NOMO-1 treated with dmso at 0.1 percent for 144 hours (cell line): ENCODE measurements around the gene DNAJA4.

ENCODE experiments used
- DNase-seq: peaks from one replicate; lab custom pipeline; 2025; ENCODE audit not compliant: unreplicated experiment; lab: John Stamatoyannopoulos, UW

DNAJA4 gene

DNA sequence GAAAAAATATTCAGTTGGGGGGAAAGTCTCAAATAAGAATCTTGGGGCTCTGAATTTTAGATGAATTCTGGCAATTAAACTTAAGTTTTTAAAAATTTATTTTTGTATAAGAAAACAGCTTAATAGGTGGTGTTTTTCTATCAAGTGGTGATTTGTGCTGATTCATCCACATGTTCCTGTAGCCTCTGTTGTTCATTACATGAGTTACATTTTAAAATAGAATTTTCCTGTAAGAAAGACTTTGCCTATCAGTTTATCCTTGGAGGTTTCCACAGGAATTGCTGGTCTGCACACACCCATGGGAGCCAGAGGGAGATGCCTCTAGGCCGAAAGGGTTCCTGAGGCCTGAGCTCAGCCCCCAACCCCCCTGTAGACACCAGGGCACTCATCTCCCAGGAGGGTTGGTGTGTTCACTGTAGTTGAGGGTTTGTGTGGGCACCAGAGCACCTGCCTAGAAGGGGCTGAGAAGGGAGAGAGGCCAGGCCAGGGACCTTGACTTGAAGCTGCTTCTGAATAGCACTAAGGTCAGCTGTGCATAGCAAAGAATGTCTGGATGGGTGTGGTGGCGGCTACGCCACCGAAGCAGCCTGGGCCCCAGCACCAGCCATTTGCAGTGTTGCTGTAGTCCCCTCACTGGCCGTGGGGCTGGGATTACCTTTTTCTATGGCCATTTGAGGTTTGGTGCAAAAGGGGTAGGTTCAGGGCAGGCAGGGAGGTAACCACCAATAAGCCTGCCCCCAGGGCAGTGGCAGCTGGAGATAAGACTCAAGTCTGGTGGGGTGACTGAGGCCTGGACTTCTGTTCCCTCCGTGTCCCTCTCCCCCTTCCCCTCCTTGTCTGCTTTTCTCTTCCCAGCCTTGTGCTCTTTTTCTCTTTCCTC is 11.9 kb downstream of the DNAJA4 start:
- no peak for DNase-seq

DNA sequence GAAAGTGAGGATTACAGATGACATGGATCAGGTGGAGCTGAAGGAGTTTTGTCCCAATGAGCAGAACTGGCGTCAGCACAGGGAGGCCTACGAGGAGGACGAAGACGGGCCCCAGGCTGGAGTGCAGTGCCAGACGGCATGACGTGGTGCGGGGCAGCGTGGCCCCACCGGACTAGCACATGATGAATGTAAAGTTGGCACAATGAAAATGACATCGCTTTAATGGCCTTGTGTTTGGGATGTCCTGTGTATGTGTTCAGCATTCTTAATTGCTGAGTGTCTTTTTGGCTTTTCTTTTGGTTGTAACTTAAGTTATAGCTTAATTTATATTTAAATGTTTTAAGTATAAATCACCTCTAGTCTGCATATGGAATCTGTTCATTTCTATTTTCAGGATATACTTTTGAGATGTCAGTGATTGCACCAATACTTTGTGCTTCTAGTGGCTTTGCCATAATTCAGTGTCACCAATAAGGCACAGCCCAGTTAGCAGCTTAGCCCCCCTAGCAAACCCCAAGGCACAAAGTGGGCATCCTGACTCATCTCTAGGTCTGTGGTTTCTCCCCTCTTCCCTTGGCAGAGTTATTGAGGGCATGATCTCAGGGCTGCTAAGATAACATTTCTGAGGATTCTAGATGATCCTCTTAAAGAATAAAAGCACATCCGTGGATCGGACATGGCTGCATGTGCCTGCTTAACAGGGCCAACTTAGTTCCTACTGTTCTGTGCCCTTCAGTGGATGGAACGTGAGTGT is 16.1 kb downstream of the DNAJA4 start:
- DNase-seq, result no peak

DNA sequence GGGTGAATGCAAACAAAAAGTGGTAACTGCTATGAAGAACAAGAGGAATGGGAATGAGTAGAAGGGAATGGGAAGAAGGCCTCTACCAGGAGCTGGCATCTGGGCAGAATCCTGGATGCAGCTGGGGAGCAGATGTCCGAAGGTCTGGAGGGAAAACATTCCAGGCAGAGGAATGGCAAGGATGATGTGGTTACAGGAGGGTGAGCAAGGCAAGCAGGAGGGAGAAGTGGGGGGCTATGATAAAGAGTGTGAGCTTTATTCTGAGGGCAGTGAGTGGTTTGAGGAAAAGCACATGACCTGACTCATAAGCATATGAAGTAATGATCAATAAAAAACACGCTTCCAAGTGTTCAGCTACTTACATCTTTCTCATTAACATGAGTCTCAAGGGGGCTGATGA is 18.0 kb downstream of the DNAJA4 start:
- DNase-seq, result no peak

DNA sequence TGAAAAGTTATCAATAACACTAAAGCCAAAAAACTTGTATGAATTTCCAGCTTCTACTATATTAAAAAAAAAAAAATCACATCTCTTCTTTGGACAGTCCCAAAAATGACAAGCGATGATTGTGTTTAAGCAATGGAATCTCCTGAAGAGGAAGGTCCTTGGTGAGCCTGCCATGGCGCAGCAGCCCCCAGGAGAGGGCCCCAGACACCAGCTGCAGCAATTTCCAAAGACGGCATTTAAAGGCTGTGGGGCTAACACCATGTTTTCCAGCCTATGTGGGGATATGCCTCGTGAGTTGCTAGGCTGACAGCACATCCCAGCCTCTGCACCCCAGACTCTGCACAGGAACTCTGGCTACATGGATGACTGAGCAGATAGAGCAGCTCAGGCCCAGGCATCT is 20.4 kb downstream of the DNAJA4 start:
- DNase-seq, result no peak

DNA sequence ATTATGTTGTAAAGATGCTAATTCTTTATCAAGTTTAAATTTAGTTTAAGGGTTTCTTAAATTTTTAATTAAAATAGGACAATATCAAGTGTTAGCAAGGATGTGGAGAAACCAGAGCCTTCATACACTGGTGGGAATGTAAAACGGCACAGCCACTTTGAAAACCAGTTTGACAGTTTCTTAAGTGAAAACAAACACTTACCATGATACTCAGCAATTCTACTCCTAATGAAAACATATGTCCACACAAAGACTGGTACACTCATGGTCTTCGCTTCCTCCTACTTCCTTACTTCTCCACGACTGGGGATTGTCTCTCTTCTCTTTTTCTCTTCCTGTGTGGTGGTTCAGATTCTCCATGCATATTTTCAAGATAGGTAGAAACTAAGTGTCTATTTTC is 25.9 kb downstream of the DNAJA4 start:
- DNase-seq, result no peak

DNA sequence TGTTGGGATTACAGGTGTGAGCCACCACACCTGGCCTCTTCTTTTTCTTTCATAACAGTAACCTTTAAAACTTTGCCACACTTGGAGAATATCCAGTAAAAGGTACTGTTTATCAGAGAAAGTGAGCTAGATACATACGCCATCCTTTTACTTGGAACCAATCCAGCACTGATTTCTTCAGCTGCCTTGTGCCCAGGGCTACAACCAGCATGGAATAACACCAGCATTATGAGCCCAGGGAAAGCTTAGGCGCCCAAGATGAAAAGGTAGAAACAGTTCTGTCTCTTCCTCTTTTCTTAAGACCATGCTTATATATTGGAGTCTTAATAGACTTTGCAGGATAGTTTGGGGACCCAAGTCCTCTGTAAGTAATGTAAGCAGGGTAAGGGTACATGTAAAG is 26.7 kb downstream of the DNAJA4 start:
- no peak for DNase-seq

DNA sequence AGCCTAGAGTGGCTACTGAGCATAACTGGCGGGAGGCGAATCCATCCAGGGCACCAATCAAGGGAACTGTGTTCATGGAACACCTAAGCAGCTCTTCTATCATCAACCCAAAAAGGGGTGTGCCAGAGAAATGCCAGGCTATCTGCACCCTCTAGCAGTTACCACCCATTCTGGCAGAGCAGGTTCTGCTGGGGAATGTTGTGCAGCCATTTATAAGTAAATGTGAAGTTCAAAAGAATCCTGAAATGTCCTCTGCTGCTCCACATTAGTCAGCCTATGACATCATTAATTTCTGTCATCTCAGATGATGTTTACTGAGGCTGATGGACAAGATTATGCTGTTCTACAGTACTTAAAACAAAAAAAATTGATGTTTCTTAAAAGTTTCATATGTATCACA is 27.3 kb downstream of the DNAJA4 start:
- DNase-seq, result no peak

DNA sequence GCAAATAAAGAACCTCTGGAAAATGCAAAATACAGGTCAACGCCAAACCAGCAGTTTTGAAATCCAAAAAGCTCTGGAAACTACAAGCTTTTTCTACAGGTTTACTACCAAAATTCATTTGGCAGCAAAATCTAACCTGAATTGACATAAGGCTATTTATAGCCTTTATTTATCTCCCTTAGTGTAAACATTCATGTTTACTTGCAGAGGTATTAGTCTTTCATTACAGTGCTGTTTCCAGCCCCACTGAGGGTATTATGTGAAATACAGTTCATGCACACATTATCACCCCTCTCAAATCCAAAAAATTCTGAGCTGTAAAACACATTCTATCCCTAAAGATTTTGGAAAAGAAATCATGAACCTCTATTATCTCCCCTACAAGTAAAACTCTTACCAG is 27.9 kb downstream of the DNAJA4 start:
- no peak for DNase-seq

DNA sequence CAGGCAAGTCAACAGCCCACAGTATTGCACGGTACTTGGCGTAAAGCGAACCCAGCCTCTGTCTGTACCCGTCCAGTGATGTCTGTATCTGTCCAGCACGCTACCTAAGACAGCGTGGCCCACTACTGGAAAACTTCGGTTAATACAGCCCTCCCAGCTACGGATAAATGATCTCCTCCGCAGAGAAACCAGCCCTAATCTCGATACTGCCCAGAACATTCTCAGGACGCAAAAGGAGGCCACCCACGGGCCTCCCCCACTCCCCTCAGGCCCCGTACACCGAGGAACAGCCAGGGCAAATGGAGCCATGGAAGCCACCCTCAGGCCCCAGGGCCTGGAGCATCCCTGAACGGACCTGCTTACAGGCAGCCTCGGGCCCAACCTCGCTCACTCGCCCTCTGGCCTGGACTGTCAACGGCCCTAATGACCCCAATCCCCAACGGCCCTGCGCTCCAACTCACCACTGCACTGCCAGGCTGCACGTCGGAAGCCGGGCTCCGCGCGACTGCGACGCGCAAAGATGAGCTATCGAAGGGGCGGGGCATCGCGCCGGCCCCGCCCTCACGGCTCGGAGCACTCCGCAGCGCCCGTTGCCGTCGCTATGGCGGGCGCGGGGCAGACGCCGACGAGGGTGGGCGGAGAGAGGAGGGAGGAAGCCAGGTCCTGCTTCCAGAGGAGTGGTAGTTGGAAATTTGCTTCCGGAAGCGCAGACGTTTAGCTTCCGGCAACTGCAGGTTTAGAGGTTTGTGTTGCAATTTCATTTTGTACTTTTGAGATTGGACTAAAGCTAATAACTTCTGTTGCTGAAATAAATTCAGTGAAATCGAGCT is 35.0 kb downstream of the DNAJA4 start, which contains the start of gene SKIC8:
Gene SKIC8, minus strand, starts transcription at position 509 of the 830 bp plus-strand sequence. CDS start 3,923 bp downstream, outside the sequence.
- peak; percentile 97 for DNase-seq

DNA sequence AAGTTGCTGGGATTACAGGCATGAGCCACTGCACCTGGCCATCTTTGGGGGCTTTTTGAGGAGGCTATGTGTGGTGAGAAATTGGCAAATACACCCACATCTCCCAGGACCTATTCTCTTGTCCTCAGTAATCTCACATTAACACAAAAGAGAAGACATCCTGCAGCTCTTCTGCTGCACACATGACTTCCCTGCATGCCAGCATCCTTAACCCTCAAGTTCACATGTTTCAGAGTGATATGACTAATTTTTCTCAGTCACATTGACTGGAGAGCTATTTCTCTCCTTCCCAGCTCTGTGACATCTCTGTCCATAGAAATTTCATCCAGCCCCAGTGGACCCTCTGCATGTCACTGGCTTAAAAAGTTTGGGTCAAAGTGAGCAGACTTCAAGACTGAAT is 37.0 kb downstream of the DNAJA4 start:
- DNase-seq, result no peak

DNA sequence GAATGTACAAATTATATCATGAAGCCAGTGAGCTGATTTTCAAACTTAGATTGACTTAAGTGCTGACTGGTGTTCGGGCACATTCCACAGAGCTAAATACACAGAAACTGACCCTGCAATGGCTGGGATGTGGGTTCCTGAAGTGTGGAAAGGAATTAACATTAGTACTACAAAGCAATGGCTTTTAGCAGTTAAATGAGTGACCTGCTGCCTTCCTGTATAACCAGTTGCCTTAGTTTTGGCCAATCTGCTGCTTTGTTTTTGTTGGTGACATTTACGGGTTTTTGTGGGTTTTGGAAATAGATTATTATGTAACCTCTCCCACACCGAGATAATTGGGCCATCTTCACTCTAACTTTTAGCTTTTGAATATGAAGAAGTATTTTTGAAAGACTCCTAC is 37.5 kb downstream of the DNAJA4 start:
- DNase-seq, result peak; percentile 76

DNA sequence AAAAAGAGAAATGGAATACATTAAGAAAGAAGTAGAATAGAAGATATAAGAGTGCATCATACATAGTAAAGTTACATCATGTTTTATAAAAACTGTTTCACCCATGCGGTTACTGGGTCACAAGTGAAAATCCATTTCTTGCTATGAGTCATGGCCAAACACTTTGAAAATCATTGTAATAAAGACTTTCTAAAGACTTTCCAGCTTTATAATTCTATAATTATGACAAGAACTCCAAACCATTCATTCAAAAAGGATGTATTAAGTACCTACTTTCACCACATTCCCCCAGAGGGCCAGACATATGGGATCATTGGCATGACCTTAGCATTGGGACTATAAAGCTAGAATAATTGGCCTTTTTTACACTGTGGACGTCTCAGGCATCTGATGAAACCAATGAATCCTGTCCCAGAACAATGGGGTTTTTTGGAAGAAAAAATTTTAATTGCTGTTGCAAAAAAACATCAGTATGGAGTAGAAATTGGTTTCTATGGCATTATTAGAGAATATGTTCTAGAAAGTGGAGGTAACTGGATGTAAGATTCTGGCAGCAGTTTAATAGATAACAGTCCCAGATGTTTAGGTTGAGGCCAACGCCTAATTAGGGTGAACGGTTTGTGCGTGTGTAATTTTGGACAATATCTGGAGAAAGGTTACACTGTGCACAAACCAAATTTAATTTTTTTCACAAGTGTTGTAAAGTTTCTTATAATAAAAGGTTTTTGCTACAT is 38.4 kb downstream of the DNAJA4 start:
- DNase-seq, result no peak

DNA sequence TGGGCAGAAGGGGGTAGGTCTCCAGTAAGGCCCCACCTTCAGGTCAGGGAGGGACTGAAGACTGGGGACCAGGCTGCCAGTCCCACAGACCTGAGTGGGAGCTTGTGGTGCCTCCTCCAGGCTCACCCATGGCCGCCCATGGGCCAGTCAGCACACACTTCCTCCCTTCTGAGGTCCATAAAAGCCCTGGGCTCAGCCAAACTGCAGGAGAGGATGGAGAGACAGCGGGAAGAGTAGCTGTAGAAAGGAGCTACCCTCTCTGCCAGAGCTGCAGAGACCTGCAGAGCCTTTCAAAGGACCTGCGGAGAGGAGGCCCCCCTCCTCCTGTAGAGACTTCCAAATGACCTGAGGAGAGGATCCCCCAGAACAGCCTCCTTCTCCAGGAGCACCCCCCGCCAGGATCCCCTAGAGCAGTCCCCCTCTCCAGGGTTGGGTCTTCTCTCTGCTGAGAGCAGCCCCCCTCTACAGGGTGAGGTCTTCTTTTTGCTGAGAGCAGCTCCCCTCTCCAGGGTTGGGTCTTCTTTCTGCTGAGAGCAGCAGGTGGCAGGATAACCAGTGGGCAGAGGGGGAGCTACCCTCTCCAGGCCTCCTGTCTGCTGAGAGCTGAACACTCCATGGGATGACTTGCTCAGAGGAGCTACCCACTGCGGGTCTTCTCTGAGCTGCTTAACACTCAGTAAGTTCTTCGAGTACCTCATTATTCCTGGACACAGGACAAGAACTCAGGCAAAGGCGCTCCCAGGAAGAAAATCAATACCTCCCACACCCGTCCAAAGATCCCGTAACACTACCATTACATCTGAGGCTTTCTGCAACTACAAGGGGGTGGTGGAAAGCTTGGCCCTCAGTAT is 40.1 kb downstream of the DNAJA4 start:
- no peak for DNase-seq

DNA sequence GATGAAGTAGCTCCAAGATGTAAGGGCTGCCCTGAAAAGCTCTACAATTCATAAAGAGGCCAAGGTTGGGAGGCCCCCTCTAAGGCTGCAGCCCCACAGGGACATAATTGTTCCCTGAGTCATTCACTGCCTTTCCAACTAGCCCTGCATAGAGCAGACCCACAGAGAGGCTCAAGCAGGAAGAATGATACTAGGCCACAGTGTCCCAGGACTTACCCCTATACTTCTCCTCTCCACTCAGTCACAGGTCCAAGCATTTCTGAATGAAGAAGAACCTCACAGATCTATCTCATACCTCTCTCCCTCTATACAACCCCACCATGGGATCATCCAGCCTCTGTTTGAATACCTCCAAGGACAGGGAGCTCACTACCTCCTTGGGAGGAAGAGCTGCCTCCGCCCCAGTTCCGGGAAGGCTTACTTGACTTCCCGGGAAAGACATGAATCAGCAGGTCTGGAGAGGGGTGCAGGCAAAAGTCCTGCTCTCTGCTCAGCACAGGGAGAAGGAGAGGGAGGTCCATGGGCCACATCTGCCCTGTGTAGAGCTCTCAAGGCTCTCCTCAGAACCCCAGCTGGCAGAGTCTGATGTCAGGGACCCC is 41.9 kb downstream of the DNAJA4 start:
- no peak for DNase-seq

DNA sequence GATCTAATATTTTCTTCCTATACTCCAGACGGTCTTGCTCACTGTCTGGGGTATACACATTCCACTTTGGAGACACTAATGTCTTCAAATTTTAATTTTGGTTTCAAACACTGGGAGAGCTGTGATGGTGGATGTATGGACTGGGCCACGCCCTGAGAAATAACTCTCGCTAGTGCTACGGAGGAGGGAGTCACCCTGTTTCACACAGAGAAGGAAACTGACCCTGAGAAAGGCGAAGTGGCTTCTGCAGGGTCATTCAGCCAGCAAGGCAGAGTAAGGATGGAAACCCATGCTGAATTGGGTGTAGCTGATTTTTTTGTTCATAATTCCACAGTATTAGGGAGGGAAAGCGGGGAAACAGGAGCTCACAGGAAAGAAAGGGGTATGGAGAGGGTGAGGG is 43.6 kb downstream of the DNAJA4 start:
- no peak for DNase-seq

DNA sequence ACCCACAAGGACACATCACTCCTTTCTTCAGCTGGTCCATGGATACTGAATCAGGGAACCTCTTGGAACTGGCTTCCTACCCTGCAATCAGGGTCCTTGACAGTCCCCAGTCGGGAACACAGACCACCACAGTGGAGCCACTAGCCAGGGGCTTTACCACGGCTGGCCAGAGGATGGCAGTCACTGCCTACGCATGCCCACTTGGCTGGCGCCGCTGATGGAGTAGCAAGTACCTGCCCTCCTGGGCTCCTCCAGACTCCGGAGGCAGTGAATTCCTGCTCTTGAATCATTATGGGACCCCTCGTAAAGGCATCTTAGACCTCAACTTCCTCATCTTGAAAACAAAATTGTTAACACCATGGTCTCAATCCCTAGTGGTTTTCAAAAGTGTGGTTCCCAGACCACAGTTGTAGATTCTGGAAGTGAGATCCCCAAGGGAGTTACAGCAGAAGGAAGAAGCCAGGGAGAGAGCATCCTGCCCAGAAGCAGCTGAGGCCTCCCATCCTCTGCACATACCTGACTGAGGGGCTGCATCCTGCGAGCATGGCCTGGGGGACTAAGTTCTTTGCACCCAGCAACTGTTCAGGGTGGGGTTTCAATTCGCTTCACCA is 44.2 kb downstream of the DNAJA4 start:
- DNase-seq, result peak; percentile 51

DNA sequence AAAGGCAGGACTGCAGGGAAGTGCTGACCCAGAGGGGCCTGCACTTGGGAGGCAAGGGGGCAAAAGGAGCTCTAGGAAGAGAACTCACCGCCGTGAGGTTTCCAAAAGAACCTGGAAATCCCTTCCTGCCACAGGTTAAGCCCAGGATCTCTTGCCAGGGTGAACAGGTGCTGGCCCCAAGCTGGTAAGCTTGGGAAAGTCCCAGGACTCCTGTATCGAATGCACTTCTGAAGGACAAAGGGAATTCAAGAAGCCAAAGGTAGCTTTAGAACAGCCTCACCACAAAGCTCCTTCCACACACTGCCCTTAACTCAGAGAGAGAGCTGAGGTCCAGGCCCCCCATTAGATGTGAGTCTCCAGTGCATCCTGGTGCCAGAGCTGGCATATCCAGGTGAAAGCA is 46.9 kb downstream of the DNAJA4 start:
- no peak for DNase-seq

DNA sequence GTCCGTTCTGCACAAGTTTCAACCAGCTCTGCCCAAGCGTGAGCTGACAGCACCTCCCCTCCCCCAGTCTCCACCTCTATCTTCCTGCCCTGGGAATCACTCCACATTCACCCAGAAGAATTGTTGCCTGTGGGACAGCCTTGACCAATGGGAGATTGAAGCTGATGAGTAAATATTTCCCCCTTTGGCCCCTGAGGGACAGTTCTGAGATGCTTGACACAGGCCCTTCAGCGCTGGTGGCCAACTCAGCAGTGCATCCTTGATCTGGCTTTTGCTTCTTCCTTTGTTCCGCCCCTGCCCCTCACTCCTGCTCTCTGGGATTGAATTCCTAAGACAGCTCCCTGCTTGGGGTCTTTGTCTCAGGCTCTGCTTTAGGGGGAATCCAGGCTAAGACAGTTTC is 48.2 kb downstream of the DNAJA4 start:
- no peak for DNase-seq

DNA sequence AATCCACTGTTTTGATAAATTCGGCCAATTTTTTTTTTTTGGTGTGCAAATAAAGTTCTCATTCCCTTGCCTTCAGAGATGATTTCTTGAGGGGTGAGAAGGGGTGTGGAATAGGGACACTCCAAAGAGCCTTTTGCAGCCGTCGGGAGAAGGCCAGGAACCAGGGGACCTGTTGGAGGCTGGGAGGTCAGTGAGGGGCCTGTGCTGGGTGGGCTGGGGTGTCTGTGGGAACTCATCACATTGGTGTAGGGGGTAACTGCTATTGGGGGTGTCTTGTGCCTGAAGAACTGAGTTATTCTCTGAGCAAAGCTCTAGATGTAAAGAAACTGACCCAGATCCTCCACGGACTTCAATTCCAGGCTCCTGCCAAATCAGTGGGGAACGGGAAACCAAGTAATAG is 48.6 kb downstream of the DNAJA4 start:
- DNase-seq, result no peak
